A204.1 (cell line): ENCODE data around the gene BPHL.
"Not testable (repeated sequence)": the region's sequence is repeated elsewhere in the genome, so short reads cannot be mapped to it uniquely, and the experiment has no call there.

Experiments used
- FAIRE-seq: peaks from 2 replicates; lab custom pipeline; 2012; peaks lifted over from hg19 to GRCh38; lab: Jason Lieb, UNC

BPHL gene

DNA sequence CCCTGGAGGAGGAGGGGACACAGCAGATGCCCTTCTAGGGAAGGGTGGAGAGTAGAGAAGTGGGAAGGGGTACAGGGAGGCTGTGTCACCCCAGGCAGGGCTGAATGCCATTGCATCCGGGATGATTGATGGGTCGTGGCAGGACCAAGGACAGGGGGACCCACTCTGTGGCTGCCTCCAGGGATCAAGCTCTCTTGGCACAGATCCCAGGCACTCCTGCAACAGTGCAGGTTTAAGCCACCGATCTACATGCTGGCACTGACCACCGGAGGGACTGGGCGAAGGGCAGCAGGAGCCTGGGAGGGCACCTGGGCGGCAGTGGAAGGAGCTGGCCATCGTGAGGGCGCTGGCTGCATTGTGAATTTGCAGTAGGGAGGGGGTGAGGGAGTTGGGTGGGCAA lies 61.4 kb downstream of the BPHL start:
- FAIRE-seq = not testable (repeated sequence)

DNA sequence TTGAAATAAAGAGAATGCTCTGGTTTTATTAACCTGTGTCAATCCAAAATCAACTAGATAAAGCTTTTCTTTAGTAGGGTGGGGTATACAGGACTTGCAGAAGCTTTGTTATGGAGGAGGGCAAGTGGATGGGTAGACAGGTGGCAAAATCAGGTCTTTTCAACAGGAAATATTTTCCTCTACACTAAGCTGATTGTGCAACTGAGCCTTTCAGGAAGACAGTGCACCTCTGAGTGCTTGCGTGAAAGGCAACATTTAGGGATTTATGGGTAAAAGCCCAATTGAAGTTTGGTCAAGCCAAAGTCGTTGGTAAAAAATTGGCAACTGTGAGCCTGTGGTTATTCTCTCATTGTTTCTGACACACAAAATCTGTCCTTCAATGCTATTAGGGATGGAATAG lies 62.6 kb downstream of the BPHL start:
- no peak for FAIRE-seq

DNA sequence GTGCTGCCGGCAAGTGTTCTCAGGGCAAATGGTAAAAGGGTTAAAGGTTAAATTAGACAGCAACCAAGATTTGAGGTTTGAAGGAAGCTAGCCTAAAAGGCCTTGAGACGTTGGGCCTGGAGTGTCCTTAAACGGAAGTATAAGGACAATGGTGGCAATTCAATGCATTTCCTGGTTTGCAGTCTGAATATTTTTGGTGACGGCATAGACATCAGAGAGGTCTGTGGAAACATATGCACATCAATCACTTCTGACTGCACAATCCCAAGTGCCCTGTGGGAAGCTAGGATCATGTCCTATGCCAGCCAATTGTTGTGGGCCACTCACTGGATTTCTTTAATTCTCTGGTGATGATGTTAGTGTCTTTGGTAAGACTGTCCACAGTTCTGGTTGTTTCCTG lies 64.6 kb downstream of the BPHL start:
- FAIRE-seq = no peak

- FAIRE-seq = no peak
Observed at GRCh38 chr6:3186974-3187382, 68.5 kb downstream of the BPHL start.

GRCh38 chr6:3188262-3188661 lies 69.8 kb downstream of the BPHL start:
- no peak for FAIRE-seq

GRCh38 chr6:3189192-3189591 lies 70.7 kb downstream of the BPHL start:
- not testable (repeated sequence) for FAIRE-seq

- FAIRE-seq = no peak
Observed at GRCh38 chr6:3190056-3190455, 71.5 kb downstream of the BPHL start.

- FAIRE-seq = no peak
Observed at GRCh38 chr6:3190779-3191178, 72.3 kb downstream of the BPHL start.

DNA sequence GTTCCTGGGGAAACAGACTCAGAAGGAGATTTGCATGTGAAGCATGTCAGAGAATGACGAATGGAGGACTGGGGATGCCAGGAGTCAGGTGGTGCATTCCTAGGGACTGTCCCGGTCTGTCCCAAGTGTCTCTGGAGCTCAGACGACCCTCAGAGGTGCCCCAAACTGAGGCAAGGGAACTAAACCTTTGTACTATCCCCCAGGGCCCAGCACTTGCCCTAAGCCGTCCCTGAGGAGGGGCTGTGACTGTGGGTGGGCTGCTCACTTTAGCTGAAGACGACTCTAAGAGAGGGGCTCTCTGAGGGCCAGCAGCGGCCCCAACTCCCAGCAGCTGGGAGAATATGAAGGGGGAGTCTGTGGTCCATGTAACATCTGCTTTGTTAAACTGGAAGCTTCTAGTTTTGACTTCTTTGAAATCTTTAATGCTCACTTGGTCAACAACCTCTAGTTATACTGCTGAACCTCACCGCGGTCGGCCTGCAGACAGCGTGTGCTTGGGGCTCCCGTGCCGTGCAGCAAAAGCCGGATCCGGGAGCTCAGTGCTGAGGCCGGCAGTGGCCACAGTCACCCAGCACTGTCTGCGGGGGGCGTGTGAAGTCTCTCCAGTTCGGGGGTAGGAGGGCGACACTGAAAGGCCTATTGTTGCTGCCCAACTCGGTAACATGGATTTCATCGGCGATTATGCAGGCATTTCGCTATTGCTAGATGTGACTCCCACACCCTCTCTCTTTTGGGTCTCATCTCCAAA lies 74.8 kb downstream of the BPHL start:
- FAIRE-seq = no peak

- FAIRE-seq = no peak
Observed at GRCh38 chr6:3194535-3195419, 76.3 kb downstream of the BPHL start.

DNA sequence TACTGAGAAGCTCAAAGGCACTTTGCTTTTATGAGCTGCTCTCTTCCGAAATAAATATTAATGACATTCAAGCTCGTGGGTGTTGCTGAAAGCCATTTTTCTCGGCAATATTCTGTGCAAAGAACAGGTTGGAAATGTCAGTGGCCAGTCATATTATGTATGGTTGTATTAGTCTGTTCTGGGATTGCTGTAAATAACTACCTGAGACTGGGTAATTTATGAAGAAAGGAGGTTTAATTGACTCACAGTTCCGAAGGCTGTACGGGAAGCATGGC lies 76.8 kb downstream of the BPHL start:
- FAIRE-seq = no peak

GRCh38 chr6:3195695-3196497 lies 77.4 kb downstream of the BPHL start:
- no peak for FAIRE-seq

DNA sequence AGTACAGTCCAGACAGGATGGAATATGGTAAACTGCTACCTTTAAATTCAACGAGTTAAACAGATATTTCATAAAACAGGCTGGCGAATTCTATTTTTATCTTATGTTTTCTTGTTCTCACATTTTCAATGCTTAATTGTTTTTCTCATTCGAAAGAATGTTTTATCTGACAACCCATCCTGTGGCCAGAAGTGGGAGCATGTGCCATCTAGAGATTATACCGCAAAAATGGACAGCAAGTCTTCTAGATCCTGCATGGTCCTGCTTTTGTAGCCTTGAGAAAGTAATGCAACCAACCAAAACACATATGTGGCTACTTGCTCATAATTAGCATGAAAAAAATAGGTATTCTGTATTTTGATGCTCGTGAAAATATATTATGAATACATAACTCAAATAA lies 78.3 kb downstream of the BPHL start:
- FAIRE-seq = no peak

DNA sequence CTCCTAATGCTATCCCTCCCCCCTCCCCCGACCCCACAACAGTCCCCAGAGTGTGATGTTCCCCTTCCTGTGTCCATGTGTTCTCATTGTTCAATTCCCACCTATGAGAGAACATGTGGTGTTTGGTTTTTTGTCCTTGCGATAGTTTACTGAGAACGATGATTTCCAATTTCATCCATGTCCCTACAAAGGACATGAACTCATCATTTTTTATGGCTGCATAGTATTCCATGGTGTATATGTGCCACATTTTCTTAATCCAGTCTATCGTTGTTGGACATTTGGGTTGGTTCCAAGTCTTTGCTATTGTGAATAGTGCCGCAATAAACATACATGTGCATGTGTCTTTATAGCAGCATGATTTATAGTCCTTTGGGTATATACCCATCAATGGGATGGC lies 79.2 kb downstream of the BPHL start:
- FAIRE-seq = not testable (repeated sequence)

GRCh38 chr6:3199382-3199781 lies 80.9 kb downstream of the BPHL start:
- FAIRE-seq = no peak

GRCh38 chr6:3200682-3201081 lies 82.2 kb downstream of the BPHL start:
- no peak for FAIRE-seq

GRCh38 chr6:3201388-3201787 lies 82.9 kb downstream of the BPHL start:
- FAIRE-seq = no peak
